ENCODE measurements around the gene SPOCK2. TPM values are rescaled to one million over a fixed set of nuclear protein-coding genes. Genes with fewer than 3 reads are reported as not detected.
"Not testable (repeated sequence)": the region's sequence is repeated elsewhere in the genome, so short reads cannot be mapped to it uniquely, and the experiment has no call there.

Gene SPOCK2, protein sequence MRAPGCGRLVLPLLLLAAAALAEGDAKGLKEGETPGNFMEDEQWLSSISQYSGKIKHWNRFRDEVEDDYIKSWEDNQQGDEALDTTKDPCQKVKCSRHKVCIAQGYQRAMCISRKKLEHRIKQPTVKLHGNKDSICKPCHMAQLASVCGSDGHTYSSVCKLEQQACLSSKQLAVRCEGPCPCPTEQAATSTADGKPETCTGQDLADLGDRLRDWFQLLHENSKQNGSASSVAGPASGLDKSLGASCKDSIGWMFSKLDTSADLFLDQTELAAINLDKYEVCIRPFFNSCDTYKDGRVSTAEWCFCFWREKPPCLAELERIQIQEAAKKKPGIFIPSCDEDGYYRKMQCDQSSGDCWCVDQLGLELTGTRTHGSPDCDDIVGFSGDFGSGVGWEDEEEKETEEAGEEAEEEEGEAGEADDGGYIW
- total RNA-seq = under 0.01 TPM in 1 of 2 replicates, not detected in the other

DNA sequence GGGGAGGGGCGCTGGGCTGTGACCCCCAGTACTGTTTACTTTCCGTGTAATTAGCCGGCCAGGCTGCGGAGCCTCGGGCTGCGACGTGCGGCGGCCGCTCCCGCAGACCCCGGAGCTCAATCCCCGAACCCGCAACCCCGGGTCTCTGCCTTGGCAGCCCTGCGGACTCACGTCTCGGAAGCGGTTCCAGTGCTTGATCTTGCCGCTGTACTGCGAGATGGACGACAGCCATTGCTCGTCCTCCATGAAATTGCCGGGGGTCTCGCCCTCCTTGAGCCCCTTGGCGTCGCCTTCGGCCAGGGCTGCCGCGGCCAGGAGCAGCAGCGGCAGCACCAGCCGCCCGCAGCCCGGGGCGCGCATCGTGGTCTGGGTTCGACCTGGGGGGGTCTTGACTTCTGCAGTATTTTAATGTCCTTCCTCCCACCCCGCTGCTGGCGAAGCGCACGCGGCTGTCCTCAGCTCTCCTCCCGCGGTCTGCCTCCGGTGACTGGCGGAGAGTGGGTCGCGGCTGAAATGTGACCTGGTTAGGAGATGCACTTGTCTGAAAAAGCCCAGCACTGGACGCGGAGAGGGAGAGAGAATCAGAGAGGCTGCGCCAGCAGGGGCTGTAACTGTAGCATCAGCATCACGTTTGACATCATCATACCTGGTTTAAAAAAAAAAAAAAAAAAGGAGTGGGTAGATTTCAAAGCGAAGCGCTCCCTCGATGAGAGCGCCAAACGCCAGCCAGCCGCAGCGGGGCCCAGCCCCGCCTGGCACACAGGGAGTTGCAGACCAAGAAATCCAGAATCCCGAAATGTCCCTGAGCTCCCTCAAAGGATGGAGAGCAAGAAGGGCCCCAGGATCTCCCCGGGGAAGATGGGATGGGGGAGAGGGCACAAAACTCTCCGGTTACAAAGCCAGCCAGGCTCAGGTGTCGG lies at the start of gene SPOCK2:
TSS of gene SPOCK2 (minus strand) at position 583 of the 920 bp plus-strand sequence. CDS start at position 360, 223 bp downstream.
- H3K4me3 ChIP-seq (ENCODE audit: low read depth, low read length) = peak within 1 kb of the TSS; percentile 30
- no peak for DNase-seq (ENCODE audit: low read depth)

GRCh38 chr10:72137583-72137982 lies 49.2 kb upstream of the SPOCK2 start:
- H3K4me3 ChIP-seq (ENCODE audit: low read depth, low read length) = no peak overlapping the region
- TF ChIP-seq, protein P1, sequence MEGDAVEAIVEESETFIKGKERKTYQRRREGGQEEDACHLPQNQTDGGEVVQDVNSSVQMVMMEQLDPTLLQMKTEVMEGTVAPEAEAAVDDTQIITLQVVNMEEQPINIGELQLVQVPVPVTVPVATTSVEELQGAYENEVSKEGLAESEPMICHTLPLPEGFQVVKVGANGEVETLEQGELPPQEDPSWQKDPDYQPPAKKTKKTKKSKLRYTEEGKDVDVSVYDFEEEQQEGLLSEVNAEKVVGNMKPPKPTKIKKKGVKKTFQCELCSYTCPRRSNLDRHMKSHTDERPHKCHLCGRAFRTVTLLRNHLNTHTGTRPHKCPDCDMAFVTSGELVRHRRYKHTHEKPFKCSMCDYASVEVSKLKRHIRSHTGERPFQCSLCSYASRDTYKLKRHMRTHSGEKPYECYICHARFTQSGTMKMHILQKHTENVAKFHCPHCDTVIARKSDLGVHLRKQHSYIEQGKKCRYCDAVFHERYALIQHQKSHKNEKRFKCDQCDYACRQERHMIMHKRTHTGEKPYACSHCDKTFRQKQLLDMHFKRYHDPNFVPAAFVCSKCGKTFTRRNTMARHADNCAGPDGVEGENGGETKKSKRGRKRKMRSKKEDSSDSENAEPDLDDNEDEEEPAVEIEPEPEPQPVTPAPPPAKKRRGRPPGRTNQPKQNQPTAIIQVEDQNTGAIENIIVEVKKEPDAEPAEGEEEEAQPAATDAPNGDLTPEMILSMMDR (IDR thresholded peaks at IDR 0.05; ENCODE audit: insufficient read depth, low read depth, low read length) = no peak
- no peak for DNase-seq (ENCODE audit: low read depth)

More for the DNA sequence above, at the start of gene SPOCK2:
- TF ChIP-seq, protein P1 (IDR thresholded peaks at IDR 0.05; ENCODE audit: insufficient read depth, low read depth, low read length) = no peak

DNA sequence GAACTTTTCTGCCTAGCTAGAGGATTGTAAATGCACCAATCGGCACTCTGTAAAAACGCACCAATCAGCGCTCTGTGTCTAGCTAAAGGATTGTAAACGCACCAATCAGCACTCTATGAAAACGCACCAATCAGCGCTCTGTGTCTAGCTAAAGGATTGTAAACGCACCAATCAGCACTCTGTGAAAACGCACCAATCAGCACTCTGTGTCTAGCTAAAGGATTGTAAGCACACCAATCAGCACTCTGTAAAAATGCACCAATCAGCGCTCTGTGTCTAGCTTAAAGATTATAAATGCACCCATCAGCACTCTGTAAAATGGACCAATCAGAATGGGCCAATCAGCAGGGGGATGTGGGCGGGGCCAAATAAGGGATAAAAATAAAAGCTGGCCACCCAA lies 47.9 kb upstream of the SPOCK2 start:
- H3K4me3 ChIP-seq (ENCODE audit: low read depth, low read length); DNase-seq (ENCODE audit: low read depth): not testable (repeated sequence)

GRCh38 chr10:72134785-72135767 lies 46.7 kb upstream of the SPOCK2 start:
- H3K4me3 ChIP-seq (ENCODE audit: low read depth, low read length) = no peak overlapping the region
- DNase-seq (ENCODE audit: low read depth) = no peak
- TF ChIP-seq, protein P1 (IDR thresholded peaks at IDR 0.05; ENCODE audit: insufficient read depth, low read depth, low read length) = no peak

- TF ChIP-seq, protein P1 (IDR thresholded peaks at IDR 0.05; ENCODE audit: insufficient read depth, low read depth, low read length) = no peak
- H3K4me3 ChIP-seq (ENCODE audit: low read depth, low read length) = no peak overlapping the region
- peak; percentile 71 for DNase-seq (ENCODE audit: low read depth)
These were observed 45.2 kb upstream of the SPOCK2 start for GRCh38 chr10:72133517-72133916.

DNA sequence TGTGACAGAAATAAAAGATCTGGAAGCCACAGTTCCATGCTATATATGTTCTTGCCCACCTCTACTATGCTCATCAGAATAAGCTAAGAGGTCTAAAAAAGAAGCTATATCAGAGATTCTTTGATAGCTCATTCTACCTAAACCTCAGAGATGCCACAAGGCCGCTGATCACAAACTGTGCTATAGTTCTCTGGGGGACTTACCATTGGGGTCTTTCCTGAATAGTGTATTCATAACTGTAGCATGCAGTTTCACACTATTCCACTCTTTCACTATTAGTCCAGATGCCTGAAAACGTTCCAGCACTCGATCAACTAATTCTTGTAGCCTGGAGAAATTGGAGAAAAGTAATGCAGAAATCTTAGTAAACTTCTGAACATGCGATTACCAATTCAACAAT lies 44.5 kb upstream of the SPOCK2 start:
- DNase-seq (ENCODE audit: low read depth) = no peak
- TF ChIP-seq, protein P1 (IDR thresholded peaks at IDR 0.05; ENCODE audit: insufficient read depth, low read depth, low read length) = no peak
- no peak overlapping the region for H3K4me3 ChIP-seq (ENCODE audit: low read depth, low read length)
